PC-9 (cell line): ENCODE measurements around the gene STK24. TPM values are rescaled to one million over a fixed set of nuclear protein-coding genes. Genes with fewer than 3 reads are reported as not detected.
A peak's percentile ranks its signal among the peaks of the same experiment; 100 is the strongest.

Experiments used
- BruUV-seq: library from RNA; stranded (reverse); fragments of 400-500 nt; replicated peaks from 2 replicates; lab custom pipeline; 2021; lab: Mats Ljungman, UMichigan
- CTCF ChIA-PET: fragments of 300-600 bp; sonication (Branson Sonifier 250); formaldehyde crosslinking; loops from one replicate; lab custom pipeline; 2022; ENCODE audit warnings: antibody characterized with exemption; lab: Charles Lee
- POLR2A ChIA-PET: fragments of 300-600 bp; sonication (Branson Sonifier 250); formaldehyde crosslinking; loops from one replicate; lab custom pipeline; 2022; ENCODE audit warnings: antibody characterized with exemption; ENCODE audit not compliant: unreplicated experiment; lab: Charles Lee
- DNase-seq, 2 experiments: peaks; one replicate each; pipeline versions ENCODE4 v3.0.0 to v3.0.0-alpha.2; 2015 to 2022; ENCODE audit warnings: mixed read lengths in 1 of 2
- H2AFZ ChIP-seq: fragments of 200-600 bp; sonication (generic); 2 replicates; pipeline ENCODE4 v1.8.1; 2017; ENCODE audit warnings: antibody characterized with exemption
- H3F3A ChIP-seq: fragments of 200-600 bp; sonication (generic); 2 replicates; pipeline ENCODE4 v1.8.1; 2017; ENCODE audit warnings: antibody characterized with exemption, mild to moderate bottlenecking, low read depth; ENCODE audit not compliant: insufficient read depth
- H3K27ac ChIP-seq: fragments of 200-600 bp; sonication (generic); 2 replicates; pipeline ENCODE4 v1.6.1; 2016; ENCODE audit warnings: mixed run types
- H3K27me3 ChIP-seq: fragments of 200-600 bp; sonication (generic); 2 replicates; pipeline ENCODE4 v1.6.1; 2016; ENCODE audit warnings: low read depth, mixed run types; ENCODE audit not compliant: insufficient read depth
- H3K36me3 ChIP-seq: fragments of 200-600 bp; sonication (generic); 2 replicates; pipeline ENCODE4 v1.6.1; 2016; ENCODE audit warnings: low read depth, mixed run types
- H3K4me1 ChIP-seq: fragments of 200-600 bp; sonication (generic); replicated peaks from 2 replicates; pipeline ENCODE4 v1.6.1; 2016; ENCODE audit warnings: mixed run types; ENCODE audit not compliant: insufficient read depth
- H3K4me2 ChIP-seq: fragments of 200-600 bp; sonication (generic); 2 replicates; pipeline ENCODE4 v1.6.1; 2017; ENCODE audit warnings: mixed run types
- H3K4me3 ChIP-seq: fragments of 200-600 bp; sonication (generic); 2 replicates; pipeline ENCODE4 v1.6.1; 2016; ENCODE audit warnings: mixed run types
- H3K79me2 ChIP-seq: fragments of 200-600 bp; sonication (generic); 2 replicates; pipeline ENCODE4 v1.6.1; 2017; ENCODE audit warnings: low read depth, mixed run types
- H3K9me2 ChIP-seq: fragments of 200-600 bp; sonication (generic); 2 replicates; pipeline ENCODE4 v1.8.1; 2017; ENCODE audit warnings: mild to moderate bottlenecking; ENCODE audit not compliant: insufficient read depth
- H3K9me3 ChIP-seq: fragments of 200-600 bp; sonication (generic); 2 replicates; pipeline ENCODE4 v1.8.1; 2016; ENCODE audit warnings: low read depth; ENCODE audit not compliant: insufficient read depth
- H4K20me1 ChIP-seq: fragments of 200-600 bp; sonication (generic); 2 replicates; pipeline ENCODE4 v1.8.1; 2017; ENCODE audit not compliant: insufficient read depth
- EZH2 ChIP-seq: fragments of 200-600 bp; sonication (generic); IDR thresholded peaks from 2 replicates; pipeline ENCODE4 v1.8.0; 2017; ENCODE audit warnings: antibody characterized with exemption, low read depth
- intact Hi-C: fragments of 100-400 bp; cut with micrococcal nuclease; formaldehyde crosslinking; loops from one replicate; pipeline ENCODE4 v1.10.0; 2022; ENCODE audit not compliant: unreplicated experiment
- total RNA-seq: library from RNA; stranded (reverse); gene quantifications from 2 replicates; pipeline ENCODE4 v1.2.3, GENCODE V29; 2021
- TF ChIP-seq, protein P1 (sequence below): fragments of 200-600 bp; sonication (generic); conservative IDR thresholded peaks from 2 replicates; pipeline ENCODE4 v1.6.1; 2017; ENCODE audit warnings: mixed run types, antibody characterized with exemption, mild to moderate bottlenecking, moderate library complexity

The STK24 gene
- total RNA-seq, 1 experiment from 2014 or later = 134 TPM

- no peaks in the 10 kb centered on the region for H3K9me3 ChIP-seq
- H3K27me3 ChIP-seq = no peaks in the 10 kb centered on the region
- BruUV-seq = no TSS peak
- no peak overlapping the region for H2AFZ ChIP-seq
- no peak overlapping the region for H3K4me3 ChIP-seq
- peaks cover 49% of the 10 kb centered on the region for H3K4me1 ChIP-seq
- no peaks in the 10 kb centered on the region for H3K9me2 ChIP-seq
- CTCF ChIA-PET = interaction anchor here (0.6 kb wide), 1 partner anchor 11 kb away, joined by 6 read pairs; no protein-coding TSS in a partner anchor
- POLR2A ChIA-PET = no interaction called here
- H3K4me2 ChIP-seq = no peak overlapping the region
- H4K20me1 ChIP-seq = no peaks in the 10 kb centered on the region
- H3K79me2 ChIP-seq = peaks cover 97% of the 10 kb centered on the region
- H3K36me3 ChIP-seq = no peaks in the 10 kb centered on the region
- DNase-seq = no peak
- intact Hi-C loops = no loop called here
- H3K27ac ChIP-seq = peak overlapping the region; percentile 99
- TF ChIP-seq EZH2 = no peak
- TF ChIP-seq, protein P1, sequence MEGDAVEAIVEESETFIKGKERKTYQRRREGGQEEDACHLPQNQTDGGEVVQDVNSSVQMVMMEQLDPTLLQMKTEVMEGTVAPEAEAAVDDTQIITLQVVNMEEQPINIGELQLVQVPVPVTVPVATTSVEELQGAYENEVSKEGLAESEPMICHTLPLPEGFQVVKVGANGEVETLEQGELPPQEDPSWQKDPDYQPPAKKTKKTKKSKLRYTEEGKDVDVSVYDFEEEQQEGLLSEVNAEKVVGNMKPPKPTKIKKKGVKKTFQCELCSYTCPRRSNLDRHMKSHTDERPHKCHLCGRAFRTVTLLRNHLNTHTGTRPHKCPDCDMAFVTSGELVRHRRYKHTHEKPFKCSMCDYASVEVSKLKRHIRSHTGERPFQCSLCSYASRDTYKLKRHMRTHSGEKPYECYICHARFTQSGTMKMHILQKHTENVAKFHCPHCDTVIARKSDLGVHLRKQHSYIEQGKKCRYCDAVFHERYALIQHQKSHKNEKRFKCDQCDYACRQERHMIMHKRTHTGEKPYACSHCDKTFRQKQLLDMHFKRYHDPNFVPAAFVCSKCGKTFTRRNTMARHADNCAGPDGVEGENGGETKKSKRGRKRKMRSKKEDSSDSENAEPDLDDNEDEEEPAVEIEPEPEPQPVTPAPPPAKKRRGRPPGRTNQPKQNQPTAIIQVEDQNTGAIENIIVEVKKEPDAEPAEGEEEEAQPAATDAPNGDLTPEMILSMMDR = no peak
- H3F3A ChIP-seq = peaks cover 55% of the 10 kb centered on the region
These were observed 71.7 kb downstream of the STK24 start for GRCh38 chr13:98505217-98505616.

DNA sequence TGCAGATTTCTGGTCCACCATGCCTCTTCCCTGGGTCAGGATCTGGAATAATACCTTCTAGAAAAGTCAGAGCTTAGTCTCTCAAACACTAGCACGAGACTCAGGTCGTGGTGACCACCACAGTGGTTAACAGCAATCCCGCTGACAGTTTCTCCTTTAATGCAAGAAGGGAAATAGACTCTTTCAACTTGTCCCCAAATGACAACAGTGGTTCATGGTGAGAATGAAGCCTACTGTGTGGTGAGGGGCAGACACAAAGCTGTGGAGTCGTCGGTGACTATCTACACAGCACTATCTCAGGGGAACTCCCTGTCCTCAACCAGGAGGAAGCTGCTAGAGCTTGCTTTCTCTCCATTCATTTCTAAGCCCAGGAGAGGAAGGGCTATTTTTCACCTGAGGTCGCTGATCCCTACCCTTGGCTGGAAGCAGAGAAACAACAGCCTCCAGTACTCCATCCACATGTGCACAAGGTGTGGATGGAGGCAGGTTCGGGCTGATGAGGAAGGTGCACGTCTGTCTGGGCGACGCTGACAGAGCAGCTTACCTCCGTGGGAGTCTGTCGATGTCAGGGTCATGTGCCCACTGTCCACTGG, 72.4 kb downstream of the STK24 start:
- H3K9me2 ChIP-seq = no peaks in the 10 kb centered on the region
- H4K20me1 ChIP-seq = no peaks in the 10 kb centered on the region
- H3K79me2 ChIP-seq = peaks cover 97% of the 10 kb centered on the region
- H3K4me2 ChIP-seq = no peak overlapping the region
- H3K4me1 ChIP-seq = peaks cover 42% of the 10 kb centered on the region
- H3K27me3 ChIP-seq = no peaks in the 10 kb centered on the region
- ChIA-PET CTCF (no interaction called here), POLR2A (no interaction called here)
- DNase-seq = no peak
- H3K9me3 ChIP-seq = no peaks in the 10 kb centered on the region
- intact Hi-C loops = no loop called here
- no TSS peak for BruUV-seq
- no peak overlapping the region for H3K27ac ChIP-seq
- no peak overlapping the region for H3K4me3 ChIP-seq
- H3K36me3 ChIP-seq = no peaks in the 10 kb centered on the region
- H2AFZ ChIP-seq = no peak overlapping the region
- H3F3A ChIP-seq = peaks cover 47% of the 10 kb centered on the region
- TF ChIP-seq, protein P1 = no peak
- TF ChIP-seq EZH2 = no peak

DNA sequence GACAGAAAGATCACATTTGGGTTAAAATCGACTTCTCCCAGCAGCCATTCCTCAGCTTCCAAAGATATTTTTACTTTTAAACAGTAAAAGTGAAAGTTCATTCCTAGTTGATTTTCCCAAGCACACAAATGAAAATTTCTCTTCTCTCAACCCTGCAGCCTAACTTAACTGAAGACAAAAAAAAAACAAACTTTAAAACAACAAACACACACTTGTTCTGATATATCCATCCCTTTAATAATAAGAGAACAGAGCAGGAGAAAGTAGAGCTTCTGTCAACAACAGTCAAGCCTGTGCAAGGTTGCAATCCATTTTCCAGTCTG, 72.9 kb downstream of the STK24 start:
- ChIA-PET CTCF (no interaction called here), POLR2A (no interaction called here)
- Histone ChIP-seq H3K36me3 (no peaks in the 10 kb centered on the region; the same call in 1 of the 2 replicates), H4K20me1 (no peaks in the 10 kb centered on the region), H3F3A (peaks cover 42% of the 10 kb centered on the region), H3K9me3 (no peaks in the 10 kb centered on the region), H3K9me2 (no peaks in the 10 kb centered on the region), H3K27me3 (no peaks in the 10 kb centered on the region), H3K4me2 (no peak overlapping the region), H3K4me1 (peaks cover 37% of the 10 kb centered on the region), H2AFZ (no peak overlapping the region), H3K79me2 (peaks cover 97% of the 10 kb centered on the region), H3K27ac (no peak overlapping the region), H3K4me3 (no peak overlapping the region)
- DNase-seq = no peak
- intact Hi-C loops = no loop called here
- BruUV-seq = no TSS peak
- TF ChIP-seq EZH2 = no peak
- TF ChIP-seq, protein P1 = no peak
